K562 (cell line): ENCODE data around the gene LIMK1. TPM values are rescaled to one million over a fixed set of nuclear protein-coding genes. Genes with fewer than 3 reads are reported as not detected.

Source experiments
- ATAC-seq: fragments of 200-7000 bp; cut with Tn5 transposase; 3 replicates; pipeline ENCODE4 v1.9.1; 2020; ENCODE audit warnings: moderate library complexity
- BruUV-seq: library from RNA; stranded (reverse); fragments of 400-500 nt; replicated peaks from 2 replicates; lab custom pipeline; 2021; lab: Mats Ljungman, UMichigan
- CTCF ChIA-PET: fragments of 300-600 bp; formaldehyde crosslinking; extraction: SDS; loops from one replicate; lab custom pipeline; 2021; ENCODE audit warnings: low intra/inter-chr PET ratio; lab: Yijun Ruan, JAX
- POLR2A ChIA-PET: fragments of 300-600, 350-650 bp; sonication (Branson Sonifier 250); formaldehyde crosslinking; extraction: SDS; loops from one replicate; lab custom pipeline; 2021; ENCODE audit warnings: antibody characterized with exemption, inconsistent platforms; lab: Yijun Ruan, JAX
- DNase-seq, 4 experiments: peaks; one replicate each; pipeline versions ENCODE4 v3.0.0 to v3.0.0-alpha.2; 2011 to 2018; ENCODE audit warnings: low spot score in 3 of 4, mixed read lengths in 3 of 4; ENCODE audit errors: extremely low read depth in 1 of 4
- FAIRE-seq: peaks from 2 replicates; lab custom pipeline; 2011; peaks lifted over from hg19 to GRCh38; lab: Jason Lieb, UNC
- H2AFZ ChIP-seq: 2 replicates; pipeline ENCODE4 v1.6.0; 2011; ENCODE audit warnings: low read depth, low read length, control low read depth, inconsistent platforms
- H3K27ac ChIP-seq: fragments of 200-600 bp; 3 replicates; pipeline ENCODE4 v1.8.0; 2011; ENCODE audit warnings: low read depth, mild to moderate bottlenecking, control low read depth, inconsistent platforms, low read length, moderate library complexity, mixed read lengths; ENCODE audit errors: extremely low read depth
- H3K27me3 ChIP-seq, 2 experiments: fragments of 300-600 bp in 1 of 2; 2 replicates in 1 of 2; 3 replicates in 1 of 2; pipeline versions ENCODE4 v1.6.0 to v1.8.0; 2011; ENCODE audit warnings: inconsistent platforms in 2 of 2, low read length in 2 of 2, mild to moderate bottlenecking in 1 of 2, mixed read lengths in 1 of 2, moderate library complexity in 1 of 2; ENCODE audit not compliant: control insufficient read depth in 2 of 2, insufficient read depth in 2 of 2
- H3K36me3 ChIP-seq: fragments of 300-600 bp; 3 replicates; pipeline ENCODE4 v1.8.0; 2011; ENCODE audit warnings: mild to moderate bottlenecking, low read length, inconsistent platforms; ENCODE audit not compliant: control insufficient read depth, insufficient read depth
- H3K4me1 ChIP-seq, 2 experiments: fragments of 200-600 bp in 1 of 2; replicated peaks in 1 of 2; 2 replicates in 1 of 2; 3 replicates in 1 of 2; pipeline versions ENCODE4 v1.5.1 to v1.8.0; 2011; ENCODE audit warnings: inconsistent platforms in 2 of 2, low read length in 2 of 2, mild to moderate bottlenecking in 1 of 2, mixed read lengths in 1 of 2, moderate library complexity in 1 of 2; ENCODE audit not compliant: control insufficient read depth in 2 of 2, insufficient read depth in 2 of 2
- H3K4me2 ChIP-seq: 2 replicates; pipeline ENCODE4 v1.6.1; 2011; ENCODE audit warnings: low read length, control low read depth, inconsistent platforms, mixed read lengths; ENCODE audit not compliant: insufficient read depth
- H3K4me3 ChIP-seq: fragments of 200-600 bp; sonication (generic), shearing (Covaris generic); 2 replicates; pipeline ENCODE4 v1.5.1; 2016; ENCODE audit warnings: control low read depth, inconsistent platforms
- H3K79me2 ChIP-seq: fragments of 200-600 bp; 3 replicates; pipeline ENCODE4 v1.8.0; 2011; ENCODE audit warnings: low read length, inconsistent platforms; ENCODE audit not compliant: control insufficient read depth, insufficient read depth
- H3K9ac ChIP-seq, 2 experiments: 2 replicates each; pipeline versions ENCODE4 v1.6.0 to v1.6.1; 2011; ENCODE audit warnings: low read depth in 2 of 2, low read length in 2 of 2, control low read depth in 1 of 2, inconsistent platforms in 1 of 2, mild to moderate bottlenecking in 1 of 2, mixed read lengths in 1 of 2; ENCODE audit not compliant: insufficient read depth in 1 of 2
- H3K9me1 ChIP-seq: one replicate; pipeline ENCODE4 v1.6.0; 2011; ENCODE audit warnings: inconsistent platforms, mild to moderate bottlenecking, low read length, moderate library complexity; ENCODE audit not compliant: control insufficient read depth, insufficient read depth
- H3K9me3 ChIP-seq: replicated peaks from 2 replicates; pipeline ENCODE4 v1.5.1; 2011; ENCODE audit warnings: low read depth, low read length, inconsistent platforms; ENCODE audit not compliant: control insufficient read depth, insufficient read depth
- H4K20me1 ChIP-seq: replicated peaks from 2 replicates; pipeline ENCODE4 v1.6.1; 2011; ENCODE audit warnings: low read length, inconsistent platforms, mixed read lengths; ENCODE audit not compliant: control insufficient read depth, insufficient read depth
- CCAR2 ChIP-seq: fragments of 200-400 bp; formaldehyde crosslinking; IDR thresholded peaks from 2 replicates; pipeline ENCODE4 v1.6.1; 2017; ENCODE audit warnings: mild to moderate bottlenecking, low read depth, low read length
- FOS ChIP-seq: IDR thresholded peaks from 3 replicates; pipeline ENCODE4 v1.6.1; 2011; ENCODE audit not compliant: insufficient read length; ENCODE audit errors: extremely low read depth
- GABPA ChIP-seq: fragments of 200-800 bp; sonication (Bioruptor generic); conservative IDR thresholded peaks from 2 replicates; pipeline ENCODE4 v1.6.1; 2016; ENCODE audit warnings: low read depth, missing genetic modification characterization, missing compliant biosample characterization
- GMEB1 ChIP-seq: fragments of 250-450 bp; sonication (Bioruptor Pico); IDR thresholded peaks from 2 replicates; pipeline ENCODE4 v1.4.0; 2020; ENCODE audit warnings: mild to moderate bottlenecking
- GTF2F1 ChIP-seq: IDR thresholded peaks from 2 replicates; pipeline ENCODE4 v1.6.1; 2011; ENCODE audit warnings: low read depth, low read length, improper control_type of control experiment
- HMGN3 ChIP-seq: IDR thresholded peaks from 2 replicates; pipeline ENCODE4 v1.6.1; 2011; ENCODE audit warnings: borderline replicate concordance, low read depth, mild to moderate bottlenecking, mixed read lengths, low read length; ENCODE audit not compliant: insufficient read length; ENCODE audit errors: extremely low read depth
- MCM5 ChIP-seq: fragments of 450-650 bp; IDR thresholded peaks from 2 replicates; pipeline ENCODE4 v1.6.1; 2016; ENCODE audit warnings: low read depth
- MITF ChIP-seq: IDR thresholded peaks from 2 replicates; pipeline ENCODE4 v1.6.1; 2014; ENCODE audit warnings: antibody characterized with exemption
- NRF1 ChIP-seq, 2 experiments: fragments of 450-650 bp; IDR thresholded peaks in 1 of 2; conservative IDR thresholded peaks in 1 of 2; 2 replicates each; pipeline ENCODE4 v1.6.1; 2014; ENCODE audit warnings: mild to moderate bottlenecking in 2 of 2
- PHTF2 ChIP-seq: fragments of 250-450 bp; sonication (Bioruptor Pico); IDR thresholded peaks from 2 replicates; pipeline ENCODE4 v1.5.0; 2021; ENCODE audit warnings: mild to moderate bottlenecking
- POLR3A ChIP-seq: IDR thresholded peaks from 2 replicates; pipeline ENCODE4 v1.6.1; 2011; ENCODE audit warnings: borderline replicate concordance, mild to moderate bottlenecking, moderate library complexity; ENCODE audit not compliant: insufficient read length, insufficient read depth; ENCODE audit errors: extremely low read depth
- RBM34 ChIP-seq: fragments of 200-400 bp; formaldehyde crosslinking; IDR thresholded peaks from 2 replicates; pipeline ENCODE4 v1.6.1; 2018; ENCODE audit warnings: low read length, borderline replicate concordance; ENCODE audit not compliant: insufficient read depth
- THRAP3 ChIP-seq: fragments of 450-650 bp; IDR thresholded peaks from 2 replicates; pipeline ENCODE4 v1.6.1; 2016; ENCODE audit warnings: mild to moderate bottlenecking, inconsistent platforms, borderline replicate concordance
- TSHZ1 ChIP-seq: fragments of 250-450 bp; sonication (Bioruptor Pico); IDR thresholded peaks from 2 replicates; pipeline ENCODE4 v1.4.0; 2020; ENCODE audit warnings: mild to moderate bottlenecking, moderate library complexity
- ZSCAN32 ChIP-seq: fragments of 450-650 bp; formaldehyde crosslinking; IDR thresholded peaks from 2 replicates; pipeline ENCODE4 v1.4.0; 2020; ENCODE audit warnings: mild to moderate bottlenecking, moderate library complexity
- WGBS: fragments of 100-300 bp; shearing (Covaris generic); methylation state at CpG from one replicate; pipeline ENCODE4 v1.1.6; 2016; ENCODE audit warnings: low coverage, mixed read lengths; ENCODE audit not compliant: insufficient coverage; ENCODE audit errors: missing lambda C conversion rate; 5-methylcytosine and 5-hydroxymethylcytosine counted together
- in situ Hi-C: fragments of 300-500 bp; cut with MboI; formaldehyde crosslinking; loops from 4 replicates; pipeline ENCODE4 v1.15.0; 2018; ENCODE audit warnings: inconsistent platforms, mixed read lengths
- intact Hi-C: fragments of 100-400 bp; cut with micrococcal nuclease; formaldehyde crosslinking; loops from 2 replicates; pipeline ENCODE4 v1.14.2; 2022
- polyA plus RNA-seq, 8 experiments: library from polyadenylated mRNA; depleted of rRNA in 4 of 8; stranded (reverse) in 5 of 8; unstranded in 3 of 8; fragments of >200 nt; fragmentation: Nextera tagmentation in 2 of 8; fragmentation: Illumina TruSeq in 1 of 8; extraction: Ambion mirVana in 2 of 8; extraction: Trizol in 1 of 8; gene quantifications; 2 replicates each; pipeline versions ENCODE4 v1.2.1 to v1.2.3, GENCODE V29; 2011 to 2014; ENCODE audit warnings: inconsistent platforms in 1 of 8, missing spikeins in 1 of 8
- total RNA-seq, 7 experiments: library from RNA; depleted of rRNA in 6 of 7; stranded (reverse); fragments of >200 nt in 6 of 7; fragmentation: Illumina TruSeq in 2 of 7; extraction: Trizol in 2 of 7; gene quantifications; 2 replicates each; pipeline versions ENCODE4 v1.2.1 to v1.2.3, GENCODE V29; 2011 to 2021; ENCODE audit warnings: low replicate concordance in 1 of 7

LIMK1 gene
- total and polyA plus RNA-seq, 9 of the 15 experiments (the other 6 are each of a cell fraction or from before 2014, with no cell fraction given): 0.14 to 30.0 (median 15.9) TPM

- peaks cover 3% of the 10 kb centered on the region for H3K9me1 ChIP-seq
- H3K4me1 ChIP-seq: peaks cover 0 to 12% of the 10 kb centered on the region in 2 experiments; a peak in 2 of 5 replicates
- H3K36me3 ChIP-seq: no peaks in the 10 kb centered on the region
- H3K27me3 ChIP-seq: peaks cover 14 to 35% of the 10 kb centered on the region in 2 experiments; a peak in 4 of 5 replicates
- WGBS: 4% methylated on average over 2 of the region's 2 CpGs
- H3K27ac ChIP-seq: no peak overlapping the region
- no TSS peak for BruUV-seq
- no peak for FAIRE-seq
- TF ChIP-seq PHTF2 (CRISPR knock-in tag): no peak
- TF ChIP-seq FOS: no peak
- TF ChIP-seq HMGN3: no peak
- TF ChIP-seq TSHZ1 (CRISPR knock-in tag): no peak
- TF ChIP-seq CCAR2: no peak
- no peak for TF ChIP-seq GTF2F1
- TF ChIP-seq POLR3A: no peak
- TF ChIP-seq THRAP3: no peak
- TF ChIP-seq GABPA (tag): no peak
- TF ChIP-seq MCM5: no peak
- TF ChIP-seq MITF: no peak
- TF ChIP-seq NRF1 (conservative IDR thresholded peaks at IDR 0.05 in 1 of 2, IDR thresholded peaks at IDR 0.05 in 1 of 2): no peak
- TF ChIP-seq GMEB1 (CRISPR knock-in tag): no peak
- no peak for TF ChIP-seq RBM34
- no peak for TF ChIP-seq ZSCAN32 (CRISPR knock-in tag)
- H3K9ac ChIP-seq: no peak overlapping the region
- H3K79me2 ChIP-seq: no peaks in the 10 kb centered on the region
- DNase-seq: no peak
- H2AFZ ChIP-seq: no peak overlapping the region
- H4K20me1 ChIP-seq: peaks cover 4% of the 10 kb centered on the region; the same call in 1 of the 2 replicates
- H3K4me3 ChIP-seq: no peak overlapping the region
- no peaks in the 10 kb centered on the region for H3K9me3 ChIP-seq
- no peak overlapping the region for H3K4me2 ChIP-seq
- intact Hi-C loops (no loop called here), in situ Hi-C loops (no loop called here)
- ChIA-PET POLR2A (no interaction called here), CTCF (interaction anchor here (0.7 kb wide), 1 partner anchor 53 kb away, joined by 6 read pairs; no protein-coding TSS in a partner anchor)
- no peak for ATAC-seq
Observed at GRCh38 chr7:74048999-74049599, 34.5 kb upstream of the LIMK1 start.
